ENCODE results near the gene PPP2R5A.

GRCh38 chr1:212328248-212328647 lies 43.0 kb downstream of the PPP2R5A start:
- TF ChIP-seq, protein P1, sequence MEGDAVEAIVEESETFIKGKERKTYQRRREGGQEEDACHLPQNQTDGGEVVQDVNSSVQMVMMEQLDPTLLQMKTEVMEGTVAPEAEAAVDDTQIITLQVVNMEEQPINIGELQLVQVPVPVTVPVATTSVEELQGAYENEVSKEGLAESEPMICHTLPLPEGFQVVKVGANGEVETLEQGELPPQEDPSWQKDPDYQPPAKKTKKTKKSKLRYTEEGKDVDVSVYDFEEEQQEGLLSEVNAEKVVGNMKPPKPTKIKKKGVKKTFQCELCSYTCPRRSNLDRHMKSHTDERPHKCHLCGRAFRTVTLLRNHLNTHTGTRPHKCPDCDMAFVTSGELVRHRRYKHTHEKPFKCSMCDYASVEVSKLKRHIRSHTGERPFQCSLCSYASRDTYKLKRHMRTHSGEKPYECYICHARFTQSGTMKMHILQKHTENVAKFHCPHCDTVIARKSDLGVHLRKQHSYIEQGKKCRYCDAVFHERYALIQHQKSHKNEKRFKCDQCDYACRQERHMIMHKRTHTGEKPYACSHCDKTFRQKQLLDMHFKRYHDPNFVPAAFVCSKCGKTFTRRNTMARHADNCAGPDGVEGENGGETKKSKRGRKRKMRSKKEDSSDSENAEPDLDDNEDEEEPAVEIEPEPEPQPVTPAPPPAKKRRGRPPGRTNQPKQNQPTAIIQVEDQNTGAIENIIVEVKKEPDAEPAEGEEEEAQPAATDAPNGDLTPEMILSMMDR (IDR thresholded peaks at IDR 0.05; ENCODE audit: low read length): no peak
- TF ChIP-seq EZH2 (optimal IDR thresholded peaks at IDR 0.05; ENCODE audit: low read depth, low read length): no peak
